Activated CD8-positive, alpha-beta memory T cell treated with anti-CD3 and anti-CD28 coated beads, Interleukin-2, amount 50 U/mL, for 4 hours (primary cell): ENCODE results near the gene ZBTB20.

Experiments used
- DNase-seq: peaks from one replicate; pipeline ENCODE4 v3.0.0-alpha.2; 2020

Gene ZBTB20

GRCh38 chr3:114344492-114344891 is 802.6 kb downstream of the ZBTB20 start:
- no peak for DNase-seq

- no peak for DNase-seq
Measured at GRCh38 chr3:114338651-114339357, 808.3 kb downstream of the ZBTB20 start.

GRCh38 chr3:114336857-114337256 is 810.2 kb downstream of the ZBTB20 start:
- DNase-seq = no peak

- no peak for DNase-seq
Measured at GRCh38 chr3:114336122-114336697, 810.9 kb downstream of the ZBTB20 start.

GRCh38 chr3:114333923-114334240 is 813.2 kb downstream of the ZBTB20 start:
- no peak for DNase-seq

GRCh38 chr3:114333180-114333922 is 813.7 kb downstream of the ZBTB20 start:
- DNase-seq = no peak

GRCh38 chr3:114332342-114333179 is 814.5 kb downstream of the ZBTB20 start:
- DNase-seq = no peak

- no peak for DNase-seq
Measured at GRCh38 chr3:114331710-114332109, 815.4 kb downstream of the ZBTB20 start.

- DNase-seq = no peak
Measured at GRCh38 chr3:114331007-114331406, 816.1 kb downstream of the ZBTB20 start.

- no peak for DNase-seq
Measured at GRCh38 chr3:114329823-114330222, 817.3 kb downstream of the ZBTB20 start.

- no peak for DNase-seq
Measured at GRCh38 chr3:114328345-114328744, 818.7 kb downstream of the ZBTB20 start.

- no peak for DNase-seq
Measured at GRCh38 chr3:114327665-114328064, 819.4 kb downstream of the ZBTB20 start.

- no peak for DNase-seq
Measured at GRCh38 chr3:114323546-114324254, 823.4 kb downstream of the ZBTB20 start.

GRCh38 chr3:114320246-114320645 is 826.8 kb downstream of the ZBTB20 start:
- DNase-seq = no peak

GRCh38 chr3:114319453-114319852 is 827.6 kb downstream of the ZBTB20 start:
- no peak for DNase-seq

GRCh38 chr3:114318295-114318694 is 828.8 kb downstream of the ZBTB20 start:
- DNase-seq = no peak

- no peak for DNase-seq
Measured at GRCh38 chr3:114314282-114314681, 832.8 kb downstream of the ZBTB20 start.

GRCh38 chr3:114313426-114313825 is 833.7 kb downstream of the ZBTB20 start:
- no peak for DNase-seq

GRCh38 chr3:114310695-114311094 is 836.4 kb downstream of the ZBTB20 start:
- no peak for DNase-seq

GRCh38 chr3:114308830-114309229 is 838.3 kb downstream of the ZBTB20 start:
- DNase-seq = peak; percentile 56

- DNase-seq = no peak
Measured at GRCh38 chr3:114308377-114308776, 838.7 kb downstream of the ZBTB20 start.

GRCh38 chr3:114307832-114308231 is 839.3 kb downstream of the ZBTB20 start:
- no peak for DNase-seq
